Neural progenitor cell (in vitro differentiated cells): ENCODE results near the gene REEP1.

ENCODE experiments used
- CTCF ChIP-seq: fragments of 200-600 bp; sonication (generic); IDR thresholded peaks from 2 replicates; pipeline ENCODE4 v1.5.1; 2017; ENCODE audit warnings: antibody characterized with exemption, mild to moderate bottlenecking
- EZH2phosphoT487 ChIP-seq: fragments of 200-600 bp; sonication (generic); IDR thresholded peaks from 2 replicates; pipeline ENCODE4 v1.6.1; 2017; ENCODE audit warnings: antibody characterized with exemption

GRCh38 chr2:86174445-86174844 is 163.0 kb downstream of the REEP1 start:
- TF ChIP-seq CTCF, result no peak
- TF ChIP-seq EZH2phosphoT487, result no peak
